Right lobe of liver (tissue), 4 donors: ENCODE measurements around the gene CELF4.
A peak's percentile ranks its signal among the peaks of the same experiment; 100 is the strongest.

ENCODE experiments used
- POLR2A ChIP-seq: fragments of 450-650 bp; IDR thresholded peaks from one replicate; pipeline ENCODE4 v1.6.1; 2017; ENCODE audit warnings: antibody characterized with exemption, mild to moderate bottlenecking
- TF ChIP-seq, protein P1 (sequence below), 4 donors: fragments of 200-600 bp in 3 of 4; fragments of 450-650 bp in 1 of 4; IDR thresholded peaks; one replicate each; pipeline versions ENCODE4 v1.5.1 to v1.8.0; 2016 to 2022; ENCODE audit warnings: antibody characterized with exemption in 4 of 4, mild to moderate bottlenecking in 2 of 4
- donor health status: DM: no; HTN: no; CAD: no.
- donor health status: DM: no; HTN: no; CAD: no.
- donor health status: DM: no; HTN: yes; CAD: no.

DNA sequence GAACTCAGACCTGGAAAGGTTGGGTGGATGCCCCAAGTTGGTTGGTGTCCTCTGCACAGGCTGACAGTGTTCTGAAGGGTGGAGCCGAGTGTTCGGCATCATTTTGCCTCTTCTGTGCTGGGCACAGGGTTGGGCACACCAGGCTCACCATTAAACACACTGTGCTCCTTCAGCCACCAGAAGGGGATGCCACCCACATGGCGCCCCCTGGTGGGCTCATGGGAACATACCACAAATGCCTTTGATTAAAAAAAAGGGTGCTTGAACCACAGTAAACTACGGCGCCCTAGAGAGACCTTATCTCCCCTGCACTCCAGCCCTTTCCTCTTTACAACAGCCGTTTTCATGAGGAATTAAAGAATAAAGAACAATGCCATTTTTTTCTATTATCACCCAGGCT, 89.4 kb downstream of the CELF4 start:
- TF ChIP-seq, protein P1, sequence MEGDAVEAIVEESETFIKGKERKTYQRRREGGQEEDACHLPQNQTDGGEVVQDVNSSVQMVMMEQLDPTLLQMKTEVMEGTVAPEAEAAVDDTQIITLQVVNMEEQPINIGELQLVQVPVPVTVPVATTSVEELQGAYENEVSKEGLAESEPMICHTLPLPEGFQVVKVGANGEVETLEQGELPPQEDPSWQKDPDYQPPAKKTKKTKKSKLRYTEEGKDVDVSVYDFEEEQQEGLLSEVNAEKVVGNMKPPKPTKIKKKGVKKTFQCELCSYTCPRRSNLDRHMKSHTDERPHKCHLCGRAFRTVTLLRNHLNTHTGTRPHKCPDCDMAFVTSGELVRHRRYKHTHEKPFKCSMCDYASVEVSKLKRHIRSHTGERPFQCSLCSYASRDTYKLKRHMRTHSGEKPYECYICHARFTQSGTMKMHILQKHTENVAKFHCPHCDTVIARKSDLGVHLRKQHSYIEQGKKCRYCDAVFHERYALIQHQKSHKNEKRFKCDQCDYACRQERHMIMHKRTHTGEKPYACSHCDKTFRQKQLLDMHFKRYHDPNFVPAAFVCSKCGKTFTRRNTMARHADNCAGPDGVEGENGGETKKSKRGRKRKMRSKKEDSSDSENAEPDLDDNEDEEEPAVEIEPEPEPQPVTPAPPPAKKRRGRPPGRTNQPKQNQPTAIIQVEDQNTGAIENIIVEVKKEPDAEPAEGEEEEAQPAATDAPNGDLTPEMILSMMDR (IDR thresholded peaks at IDR 0.05), result peak; percentile 16 to 40 (median 22)
- TF ChIP-seq POLR2A, result no peak
